ENCODE data around the gene GUCY1A1. TPM values are rescaled to one million over a fixed set of nuclear protein-coding genes. Genes with fewer than 3 reads are reported as not detected.

GUCY1A1 gene, protein sequence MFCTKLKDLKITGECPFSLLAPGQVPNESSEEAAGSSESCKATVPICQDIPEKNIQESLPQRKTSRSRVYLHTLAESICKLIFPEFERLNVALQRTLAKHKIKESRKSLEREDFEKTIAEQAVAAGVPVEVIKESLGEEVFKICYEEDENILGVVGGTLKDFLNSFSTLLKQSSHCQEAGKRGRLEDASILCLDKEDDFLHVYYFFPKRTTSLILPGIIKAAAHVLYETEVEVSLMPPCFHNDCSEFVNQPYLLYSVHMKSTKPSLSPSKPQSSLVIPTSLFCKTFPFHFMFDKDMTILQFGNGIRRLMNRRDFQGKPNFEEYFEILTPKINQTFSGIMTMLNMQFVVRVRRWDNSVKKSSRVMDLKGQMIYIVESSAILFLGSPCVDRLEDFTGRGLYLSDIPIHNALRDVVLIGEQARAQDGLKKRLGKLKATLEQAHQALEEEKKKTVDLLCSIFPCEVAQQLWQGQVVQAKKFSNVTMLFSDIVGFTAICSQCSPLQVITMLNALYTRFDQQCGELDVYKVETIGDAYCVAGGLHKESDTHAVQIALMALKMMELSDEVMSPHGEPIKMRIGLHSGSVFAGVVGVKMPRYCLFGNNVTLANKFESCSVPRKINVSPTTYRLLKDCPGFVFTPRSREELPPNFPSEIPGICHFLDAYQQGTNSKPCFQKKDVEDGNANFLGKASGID
- total RNA-seq, result 10 to 100 TPM; 19.0 to 44.9 (median 29.9) TPM
- polyA plus RNA-seq, result 1 to 10 TPM; 2.0 to 2.7 (median 2.7) TPM
- long read RNA-seq, donor 1, full-length matches to known transcripts, result 13 of 42 reads
- long read RNA-seq, donor 1, partial matches to known transcripts, result 29 of 42 reads
- long read RNA-seq, donor 1, other reads (novel, unspliced or antisense), result 0 of 42 reads
- long read RNA-seq, donor 2, full-length matches to known transcripts, result 5 of 41 reads
- long read RNA-seq, donor 2, partial matches to known transcripts, result 36 of 41 reads
- long read RNA-seq, donor 2, other reads (novel, unspliced or antisense), result 0 of 41 reads

DNA sequence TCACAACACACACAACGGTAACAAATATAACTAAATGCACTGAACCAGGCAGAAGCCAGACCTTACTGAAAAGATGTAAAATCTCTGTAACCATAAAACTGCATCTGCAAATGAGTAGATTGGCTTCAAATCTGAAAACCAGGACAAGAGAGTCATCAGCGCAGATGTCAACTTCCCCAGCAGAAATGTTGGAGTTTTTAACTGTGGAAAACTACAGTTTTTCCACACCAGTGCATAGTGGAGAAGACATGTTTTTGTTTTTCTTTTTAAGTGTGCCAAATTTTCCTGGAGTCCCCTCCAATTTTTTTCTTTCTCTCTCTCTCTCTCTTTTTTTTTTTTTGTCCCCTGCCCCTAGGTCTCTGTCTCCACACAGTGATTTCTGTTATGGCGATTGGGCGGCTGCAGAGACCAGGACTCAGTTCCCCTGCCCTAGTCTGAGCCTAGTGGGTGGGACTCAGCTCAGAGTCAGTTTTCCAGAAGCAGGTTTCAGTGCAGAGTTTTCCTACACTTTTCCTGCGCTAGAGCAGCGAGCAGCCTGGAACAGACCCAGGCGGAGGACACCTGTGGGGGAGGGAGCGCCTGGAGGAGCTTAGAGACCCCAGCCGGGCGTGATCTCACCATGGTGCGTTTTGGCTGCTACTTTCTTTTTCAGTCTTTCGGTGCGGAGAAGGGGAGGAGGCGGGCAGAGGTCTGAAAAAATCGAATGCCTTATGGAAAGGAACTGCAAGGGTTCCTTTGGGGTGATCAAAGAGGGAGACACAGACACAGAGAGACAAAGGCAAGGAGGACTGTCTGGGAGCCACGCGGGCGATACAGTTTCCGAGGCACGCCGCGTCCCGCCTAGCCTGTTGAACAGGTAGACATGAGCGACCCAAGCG is at the start of gene GUCY1A1:
GUCY1A1 (plus strand) TSS at position 505 of the 878 bp plus-strand sequence. CDS start 30,020 bp downstream, outside the sequence.
- peaks cover 0 to 34% (median 14%) of the 10 kb centered on the region in 7 donors for H3K27me3 ChIP-seq (replicated peaks in 1 of 7)
- H3K36me3 ChIP-seq, result no peaks in the 10 kb centered on the region
- peak; percentile 63 for DNase-seq
- H3K27ac ChIP-seq, result peak within 1 kb of the TSS; percentile 55 to 86 (median 84)
- H3K9me3 ChIP-seq, result no peaks in the 10 kb centered on the region
- TF ChIP-seq POLR2AphosphoS5 (IDR thresholded peaks at IDR 0.05) (no peak), POLR2A (IDR thresholded peaks at IDR 0.05) (no peak)
- TF ChIP-seq, protein P1, sequence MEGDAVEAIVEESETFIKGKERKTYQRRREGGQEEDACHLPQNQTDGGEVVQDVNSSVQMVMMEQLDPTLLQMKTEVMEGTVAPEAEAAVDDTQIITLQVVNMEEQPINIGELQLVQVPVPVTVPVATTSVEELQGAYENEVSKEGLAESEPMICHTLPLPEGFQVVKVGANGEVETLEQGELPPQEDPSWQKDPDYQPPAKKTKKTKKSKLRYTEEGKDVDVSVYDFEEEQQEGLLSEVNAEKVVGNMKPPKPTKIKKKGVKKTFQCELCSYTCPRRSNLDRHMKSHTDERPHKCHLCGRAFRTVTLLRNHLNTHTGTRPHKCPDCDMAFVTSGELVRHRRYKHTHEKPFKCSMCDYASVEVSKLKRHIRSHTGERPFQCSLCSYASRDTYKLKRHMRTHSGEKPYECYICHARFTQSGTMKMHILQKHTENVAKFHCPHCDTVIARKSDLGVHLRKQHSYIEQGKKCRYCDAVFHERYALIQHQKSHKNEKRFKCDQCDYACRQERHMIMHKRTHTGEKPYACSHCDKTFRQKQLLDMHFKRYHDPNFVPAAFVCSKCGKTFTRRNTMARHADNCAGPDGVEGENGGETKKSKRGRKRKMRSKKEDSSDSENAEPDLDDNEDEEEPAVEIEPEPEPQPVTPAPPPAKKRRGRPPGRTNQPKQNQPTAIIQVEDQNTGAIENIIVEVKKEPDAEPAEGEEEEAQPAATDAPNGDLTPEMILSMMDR (IDR thresholded peaks at IDR 0.05 in 8 of 11, conservative IDR thresholded peaks at IDR 0.05 in 3 of 11), result no peak
- intact Hi-C loops (cut with DNase I; ENCODE audit: low total_unique reads), result no loop called here
- peaks cover 0 to 28% (median 14%) of the 10 kb centered on the region in 6 donors for H3K4me1 ChIP-seq
- WGBS, 5 donors, result 4 to 7% (median 6%) methylated on average over 25 of the region's 25 CpGs
- peak within 1 kb of the TSS; percentile 42 to 75 (median 52) for H3K4me3 ChIP-seq

DNA sequence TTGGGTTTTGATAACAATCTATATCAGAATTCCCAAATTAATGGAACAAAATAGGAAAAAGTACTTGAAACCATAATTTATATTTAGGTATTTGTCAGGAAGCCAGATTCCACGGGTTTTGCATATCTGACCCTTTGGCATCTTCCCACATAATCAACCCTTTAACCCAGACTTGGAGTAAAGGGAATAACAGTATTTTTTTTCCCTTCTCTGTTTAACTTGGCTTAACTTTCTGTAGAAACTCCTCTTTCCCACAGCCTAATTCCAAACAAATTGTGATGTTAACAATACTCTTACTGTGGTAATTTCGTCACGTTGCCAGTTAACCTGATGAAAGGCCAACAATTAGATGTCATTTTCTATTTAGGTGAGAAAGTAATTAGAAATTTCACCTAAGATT is 49.4 kb upstream of the GUCY1A1 start:
- H3K36me3 ChIP-seq, result no peaks in the 10 kb centered on the region
- no peak for TF ChIP-seq POLR2AphosphoS5 (IDR thresholded peaks at IDR 0.05)
- no peak for TF ChIP-seq POLR2A (IDR thresholded peaks at IDR 0.05)
- TF ChIP-seq, protein P1 (IDR thresholded peaks at IDR 0.05 in 8 of 11, conservative IDR thresholded peaks at IDR 0.05 in 3 of 11), result no peak
- no peaks in the 10 kb centered on the region for H3K27me3 ChIP-seq (replicated peaks in 1 of 7)
- no peak overlapping the region for H3K27ac ChIP-seq
- intact Hi-C loops (cut with DNase I; ENCODE audit: low total_unique reads), result no loop called here
- no peak for DNase-seq
- WGBS, 5 donors, result 50 to 73% (median 69%) methylated on average over 3 of the region's 3 CpGs
- peaks cover 0 to 10% (median 0%) of the 10 kb centered on the region in 6 donors for H3K4me1 ChIP-seq
- no peak overlapping the region for H3K4me3 ChIP-seq
- no peaks in the 10 kb centered on the region for H3K9me3 ChIP-seq

DNA sequence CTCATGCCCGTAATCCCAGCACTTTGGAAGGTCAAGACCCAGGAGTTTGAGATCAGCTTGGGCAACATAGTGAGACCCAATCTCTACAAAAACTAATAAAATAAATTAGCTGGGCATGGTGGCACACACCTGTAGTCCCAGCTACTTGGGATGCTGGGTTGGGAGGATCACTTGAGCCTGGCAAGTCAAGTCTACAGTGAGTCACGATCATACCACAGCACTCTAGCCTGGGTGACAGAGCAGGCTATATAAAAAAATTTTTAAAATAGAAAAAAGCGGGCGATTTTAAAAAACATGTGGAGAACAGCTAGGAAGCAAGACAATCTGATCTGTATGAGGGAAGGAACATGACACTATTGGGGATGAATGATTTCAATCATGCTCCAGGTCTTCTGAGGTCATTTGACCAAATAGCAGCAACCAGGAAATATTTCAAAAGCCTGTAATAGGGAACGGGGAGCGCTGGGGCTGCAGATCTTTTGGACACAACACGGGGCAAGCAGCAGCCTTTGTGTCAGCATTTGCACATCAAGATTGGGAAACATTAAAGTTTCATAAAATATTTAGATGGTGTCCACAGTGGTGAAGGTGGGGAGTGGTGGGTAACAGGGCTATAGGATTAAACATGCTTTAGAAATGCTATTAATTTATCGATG is 48.3 kb upstream of the GUCY1A1 start:
- Histone ChIP-seq H3K4me3 (no peak overlapping the region), H3K36me3 (no peaks in the 10 kb centered on the region), H3K4me1 (peaks cover 0 to 10% (median 0%) of the 10 kb centered on the region in 6 donors), H3K27me3 (replicated peaks in 1 of 7) (no peaks in the 10 kb centered on the region), H3K9me3 (no peaks in the 10 kb centered on the region), H3K27ac (no peak overlapping the region)
- TF ChIP-seq, protein P1 (IDR thresholded peaks at IDR 0.05 in 8 of 11, conservative IDR thresholded peaks at IDR 0.05 in 3 of 11), result no peak
- WGBS, 5 donors, result 69 to 86% (median 80%) methylated on average over 8 of the region's 8 CpGs
- no peak for DNase-seq
- intact Hi-C loops (cut with DNase I; ENCODE audit: low total_unique reads), result no loop called here

Data from spleen (tissue), 13 donors.